Smooth muscle cell (in vitro differentiated cells): ENCODE data around the gene ASXL2. TPM values are rescaled to one million over a fixed set of nuclear protein-coding genes. Genes with fewer than 3 reads are reported as not detected.

Source experiments
- DNase-seq: peaks from one replicate; lab custom pipeline; 2025; ENCODE audit not compliant: unreplicated experiment; lab: John Stamatoyannopoulos, UW
- H2AFZ ChIP-seq: fragments of 200-600 bp; sonication (generic); 2 replicates; pipeline ENCODE4 v1.6.0; 2016; ENCODE audit warnings: antibody characterized with exemption, low read depth, mild to moderate bottlenecking
- H3F3A ChIP-seq: fragments of 200-600 bp; sonication (generic); 2 replicates; pipeline ENCODE4 v1.6.0; 2017; ENCODE audit warnings: antibody characterized with exemption, low read depth
- H3K27ac ChIP-seq: fragments of 200-600 bp; sonication (generic); 2 replicates; pipeline ENCODE4 v1.5.1; 2016; ENCODE audit warnings: low read depth, mild to moderate bottlenecking
- H3K27me3 ChIP-seq: fragments of 200-600 bp; sonication (generic); 2 replicates; pipeline ENCODE4 v1.6.1; 2016; ENCODE audit warnings: low read depth, mild to moderate bottlenecking
- H3K36me3 ChIP-seq: fragments of 200-600 bp; sonication (generic); 2 replicates; pipeline ENCODE4 v1.5.1; 2016; ENCODE audit warnings: low read depth
- H3K4me1 ChIP-seq: fragments of 200-600 bp; sonication (generic); 2 replicates; pipeline ENCODE4 v1.5.1; 2016; ENCODE audit warnings: low read depth
- H3K4me2 ChIP-seq: fragments of 200-600 bp; sonication (generic); 2 replicates; pipeline ENCODE4 v1.6.0; 2016; ENCODE audit warnings: mild to moderate bottlenecking
- H3K4me3 ChIP-seq: fragments of 200-600 bp; sonication (generic); 2 replicates; pipeline ENCODE4 v1.5.1; 2016; ENCODE audit warnings: mild to moderate bottlenecking
- H3K79me2 ChIP-seq: fragments of 200-600 bp; sonication (generic); 2 replicates; pipeline ENCODE4 v1.6.0; 2016; ENCODE audit warnings: low read depth, mild to moderate bottlenecking
- H3K9ac ChIP-seq: fragments of 200-600 bp; sonication (generic); 2 replicates; pipeline ENCODE4 v1.6.0; 2016; ENCODE audit warnings: low read depth
- H3K9me3 ChIP-seq: fragments of 200-600 bp; sonication (generic); replicated peaks from 2 replicates; pipeline ENCODE4 v1.5.1; 2016; ENCODE audit warnings: low read depth
- H4K20me1 ChIP-seq: fragments of 200-600 bp; sonication (generic); 2 replicates; pipeline ENCODE4 v1.6.0; 2016; ENCODE audit warnings: low read depth
- CTCF ChIP-seq: fragments of 200-600 bp; sonication (generic); IDR thresholded peaks from 2 replicates; pipeline ENCODE4 v1.5.1; 2017; ENCODE audit warnings: borderline replicate concordance, mild to moderate bottlenecking, antibody characterized with exemption; ENCODE audit not compliant: insufficient read depth, poor library complexity, severe bottlenecking
- WGBS: methylation state at CpG from one replicate; pipeline ENCODE4 v1.1.7; 2016; ENCODE audit warnings: low lambda C conversion rate; 5-methylcytosine and 5-hydroxymethylcytosine counted together
- polyA plus RNA-seq: library from polyadenylated mRNA; unstranded; fragments of >200 nt; fragmentation: Nextera tagmentation; extraction: Ambion mirVana; gene quantifications from 2 replicates; pipeline ENCODE4 v1.2.1, GENCODE V29; 2016
- total RNA-seq: library from RNA; depleted of rRNA; stranded (reverse); fragments of >200 nt; gene quantifications from 2 replicates; pipeline ENCODE4 v1.2.3, GENCODE V29; 2014

The ASXL2 gene
- total and polyA plus RNA-seq, 2 experiments from 2014 or later = 4.1 to 13.2 TPM

DNA sequence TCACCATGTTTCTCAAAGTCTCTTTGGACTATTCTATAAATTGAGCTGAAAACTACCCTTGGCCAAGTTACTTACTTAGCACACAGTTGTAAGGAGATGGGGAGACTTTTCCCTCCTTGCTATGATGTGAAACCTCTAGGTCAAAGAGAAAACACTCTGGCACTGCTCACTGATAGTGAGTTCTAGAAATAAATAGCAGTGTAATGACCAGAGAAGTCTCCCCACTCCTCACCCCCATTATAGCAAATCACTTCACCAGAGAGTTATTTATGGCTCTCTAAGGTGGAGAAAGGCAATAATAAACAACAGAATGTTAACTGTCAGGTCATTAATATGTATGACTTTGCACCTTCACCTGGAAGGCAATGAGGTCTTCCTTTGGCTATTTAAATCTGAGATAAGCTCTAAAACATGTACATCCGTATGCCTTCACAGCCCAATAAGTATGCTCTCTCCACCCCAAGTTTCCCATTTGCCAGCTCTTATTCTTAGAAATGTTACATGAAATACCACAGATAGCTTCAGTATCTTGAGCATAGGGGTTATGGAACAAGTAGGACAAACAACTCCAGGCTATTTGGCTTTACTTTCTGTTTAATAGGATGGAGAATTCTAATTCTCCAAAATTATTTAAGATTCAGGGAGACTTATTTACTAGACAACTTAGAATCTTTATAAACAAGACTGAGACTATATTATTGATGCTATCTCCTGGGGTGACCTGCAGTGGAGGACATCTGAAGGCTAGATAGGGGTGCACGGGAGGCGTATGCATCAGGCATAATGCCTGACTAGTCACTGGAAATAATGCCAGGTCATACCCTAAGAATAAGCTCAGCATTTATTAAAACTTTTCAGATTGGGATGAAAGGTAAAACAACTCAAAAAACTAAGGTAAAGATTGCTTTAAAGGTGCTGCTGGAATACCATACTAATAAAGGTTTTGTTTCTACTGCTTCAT is 139.6 kb downstream of the ASXL2 start:
- H3K36me3 ChIP-seq = no peaks in the 10 kb centered on the region
- H3K27me3 ChIP-seq = no peaks in the 10 kb centered on the region
- no peak overlapping the region for H3K4me2 ChIP-seq
- no peak overlapping the region for H3K9ac ChIP-seq
- DNase-seq = no peak
- no peak for TF ChIP-seq CTCF
- peaks cover 39% of the 10 kb centered on the region for H3K4me1 ChIP-seq
- H3K79me2 ChIP-seq = no peaks in the 10 kb centered on the region
- 92% methylated on average over 3 of the region's 3 CpGs for WGBS
- no peak overlapping the region for H3K27ac ChIP-seq
- no peaks in the 10 kb centered on the region for H4K20me1 ChIP-seq
- H3F3A ChIP-seq = no peaks in the 10 kb centered on the region
- no peaks in the 10 kb centered on the region for H3K9me3 ChIP-seq
- no peak overlapping the region for H2AFZ ChIP-seq
- no peak overlapping the region for H3K4me3 ChIP-seq

DNA sequence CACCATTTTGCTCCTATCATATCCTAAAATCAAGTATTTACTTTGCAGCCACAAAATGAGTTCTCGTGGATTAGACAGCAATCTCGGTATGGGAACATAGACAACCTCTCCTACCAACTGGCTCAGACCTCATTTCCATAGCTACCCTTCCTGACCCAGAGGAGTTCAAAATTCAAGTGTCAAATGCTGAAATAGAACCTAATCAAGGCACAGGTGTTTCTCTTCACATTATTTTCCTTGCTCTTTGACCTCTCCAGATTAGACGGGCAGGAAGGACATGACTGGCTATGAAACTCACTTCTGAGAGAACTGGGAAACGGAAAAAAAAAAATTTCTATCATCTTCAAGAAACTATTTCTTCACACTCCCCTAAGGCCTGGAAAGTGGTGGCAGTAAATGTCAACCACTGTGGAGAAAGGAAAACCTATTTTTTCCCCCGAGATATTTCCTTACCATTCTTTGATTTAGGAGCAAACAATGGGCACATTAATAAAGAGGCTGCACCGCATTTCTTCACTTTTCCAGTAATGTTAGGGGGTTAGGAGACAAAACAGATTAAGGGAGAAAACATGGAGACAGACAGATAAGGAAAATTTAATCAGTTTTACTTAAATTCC is 141.3 kb downstream of the ASXL2 start:
- no peaks in the 10 kb centered on the region for H4K20me1 ChIP-seq
- no peaks in the 10 kb centered on the region for H3K79me2 ChIP-seq
- no peak overlapping the region for H3K27ac ChIP-seq
- no peaks in the 10 kb centered on the region for H3F3A ChIP-seq
- no peaks in the 10 kb centered on the region for H3K27me3 ChIP-seq
- H3K36me3 ChIP-seq = no peaks in the 10 kb centered on the region
- WGBS = 92% methylated on average over 6 of the region's 6 CpGs
- no peak overlapping the region for H2AFZ ChIP-seq
- H3K4me1 ChIP-seq = peaks cover 43% of the 10 kb centered on the region
- no peak overlapping the region for H3K4me2 ChIP-seq
- DNase-seq = no peak
- no peak for TF ChIP-seq CTCF
- no peak overlapping the region for H3K9ac ChIP-seq
- no peak overlapping the region for H3K4me3 ChIP-seq
- H3K9me3 ChIP-seq = no peaks in the 10 kb centered on the region

DNA sequence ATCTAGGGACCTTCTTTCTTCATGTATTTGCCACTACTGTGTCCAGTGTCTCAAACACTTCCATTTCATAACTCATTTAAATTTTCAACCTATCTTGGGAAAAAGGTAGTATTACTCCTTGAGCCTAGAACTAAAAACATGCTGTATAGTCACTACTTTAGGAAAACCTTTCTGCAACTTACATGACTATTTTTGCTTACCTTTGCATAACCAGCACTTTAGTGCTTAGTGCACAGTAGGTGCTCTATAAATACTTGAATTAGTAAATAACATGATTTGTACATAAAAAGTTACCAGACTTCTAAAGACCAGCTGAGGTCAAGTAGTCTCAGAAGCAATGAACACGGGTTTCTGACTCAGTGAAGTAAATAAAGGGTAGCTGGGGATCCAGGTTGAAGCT is 142.5 kb downstream of the ASXL2 start:
- no peak for TF ChIP-seq CTCF
- WGBS = 92% methylated on average over 1 of the region's 1 CpG
- no peaks in the 10 kb centered on the region for H3K9me3 ChIP-seq

More for the DNA sequence above, 142.5 kb downstream of the ASXL2 start:
- Histone ChIP-seq H3K4me2 (no peak overlapping the region), H3K27ac (no peak overlapping the region), H3K79me2 (no peaks in the 10 kb centered on the region), H4K20me1 (no peaks in the 10 kb centered on the region), H3K4me1 (peaks cover 33% of the 10 kb centered on the region), H3K9ac (no peak overlapping the region), H3F3A (no peaks in the 10 kb centered on the region), H3K36me3 (no peaks in the 10 kb centered on the region), H3K4me3 (no peak overlapping the region), H3K27me3 (no peaks in the 10 kb centered on the region), H2AFZ (no peak overlapping the region)
- no peak for DNase-seq
